ENCODE results near the gene TRMT61A. TPM values are rescaled to one million over a fixed set of nuclear protein-coding genes. Genes with fewer than 3 reads are reported as not detected.

TRMT61A gene
- total and polyA plus RNA-seq, 2 of the 4 experiments (the other 2 are of a cell fraction): 5.7 to 16.2 TPM

DNA sequence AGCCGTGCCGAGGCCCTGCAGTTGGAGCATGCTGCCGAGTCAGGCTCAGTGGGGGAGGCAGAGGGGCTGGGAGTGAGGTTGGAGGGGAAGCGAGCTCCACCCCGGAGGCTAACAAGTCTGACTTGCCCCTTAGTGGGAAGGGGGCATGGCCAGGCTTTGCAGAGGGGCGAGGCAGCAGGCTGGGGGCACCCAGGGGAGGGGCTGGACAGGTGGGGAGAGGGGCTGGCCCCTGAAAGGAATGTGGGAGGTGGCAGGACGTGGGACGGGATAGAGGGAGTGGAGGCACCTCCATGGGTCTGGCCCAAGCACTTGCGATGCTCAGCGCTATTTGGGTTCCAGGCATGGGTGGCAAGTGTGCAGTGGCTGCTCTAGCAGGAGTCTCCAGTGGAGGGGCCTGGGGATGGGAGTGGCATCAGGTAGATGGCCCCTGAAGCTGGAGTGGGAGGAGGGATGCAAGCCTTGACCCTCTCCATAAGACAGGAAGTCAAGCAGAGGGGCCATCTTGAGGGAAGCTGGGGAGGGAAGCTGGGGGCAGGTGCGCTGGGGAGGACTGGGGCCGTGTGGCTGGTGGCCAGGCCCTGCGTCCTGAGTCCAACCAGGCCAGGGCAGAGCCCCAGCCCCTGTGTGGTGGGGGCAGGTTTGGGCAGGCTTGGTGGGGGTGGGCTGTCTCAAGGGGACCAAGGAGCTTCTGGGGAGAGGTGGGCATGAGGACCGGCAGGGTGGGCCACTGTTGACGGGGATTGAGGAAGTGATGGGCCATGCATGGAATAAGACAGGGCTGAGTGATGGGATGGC is 2.6 kb downstream of the TRMT61A start:
- ChIA-PET POLR2A (ENCODE audit: unreplicated experiment) (no interaction called here), CTCF (no interaction called here)
- H2BK120ac ChIP-seq (ENCODE audit: low read depth, low read length): no peak overlapping the region
- no peak overlapping the region for H2BK5ac ChIP-seq (ENCODE audit: low read depth, low read length, poor library complexity, severe bottlenecking)
- H4K5ac ChIP-seq (ENCODE audit: low read depth, low read length): no peak overlapping the region
- H3K4me3 ChIP-seq (ENCODE audit: insufficient read depth, low read depth, low read length): no peak overlapping the region
- intact Hi-C loops (cut with micrococcal nuclease): no loop called here
- no TSS peak for BruUV-seq (replicated peaks)
- no peak overlapping the region for H3K18ac ChIP-seq (ENCODE audit: low read depth, low read length)
- no peak overlapping the region for H4K91ac ChIP-seq (ENCODE audit: insufficient read depth, low read depth, low read length)
- H3K14ac ChIP-seq (replicated peaks; ENCODE audit: low read depth, low read length): no peak overlapping the region
- H3K27me3 ChIP-seq (ENCODE audit: control insufficient read depth, insufficient read depth, low read length): no peaks in the 10 kb centered on the region
- no peaks in the 10 kb centered on the region for H3K9me3 ChIP-seq (ENCODE audit: control insufficient read depth, insufficient read depth, low read length)
- dilution Hi-C loops (cut with HindIII; ENCODE audit: low sequenced_read_pairs, unreplicated experiment): no loop called here
- in situ Hi-C loops (cut with MboI; ENCODE audit: low sequenced_read_pairs): no loop called here
- no peak overlapping the region for H2AFZ ChIP-seq (replicated peaks; ENCODE audit: low read length, poor library complexity)
- H2BK15ac ChIP-seq (ENCODE audit: low read depth, low read length): no peak overlapping the region
- no peak overlapping the region for H3K4ac ChIP-seq (ENCODE audit: low read depth, low read length)
- H4K8ac ChIP-seq (ENCODE audit: low read depth in 2 of 2, low read length in 2 of 2): no peak overlapping the region
- no peak overlapping the region for H3K4me2 ChIP-seq (ENCODE audit: low read depth, low read length)
- H3K36me3 ChIP-seq (ENCODE audit: control insufficient read depth, insufficient read depth, low read length): peaks cover 12% of the 10 kb centered on the region; the same call in 1 of the 2 replicates
- no peak for ATAC-seq (ENCODE audit: low read depth)
- TF ChIP-seq RFX5 (IDR thresholded peaks at IDR 0.05; ENCODE audit: low read depth, low read length) (no peak), POLR2A (IDR thresholded peaks at IDR 0.05; ENCODE audit: low read depth, low read length) (no peak), CEBPB (IDR thresholded peaks at IDR 0.05; ENCODE audit: low read depth, low read length) (no peak), NFE2L2 (IDR thresholded peaks at IDR 0.05; ENCODE audit: low read depth, low read length) (no peak), SMC3 (IDR thresholded peaks at IDR 0.05; ENCODE audit: low read depth, low read length) (no peak)
- TF ChIP-seq, protein P1, sequence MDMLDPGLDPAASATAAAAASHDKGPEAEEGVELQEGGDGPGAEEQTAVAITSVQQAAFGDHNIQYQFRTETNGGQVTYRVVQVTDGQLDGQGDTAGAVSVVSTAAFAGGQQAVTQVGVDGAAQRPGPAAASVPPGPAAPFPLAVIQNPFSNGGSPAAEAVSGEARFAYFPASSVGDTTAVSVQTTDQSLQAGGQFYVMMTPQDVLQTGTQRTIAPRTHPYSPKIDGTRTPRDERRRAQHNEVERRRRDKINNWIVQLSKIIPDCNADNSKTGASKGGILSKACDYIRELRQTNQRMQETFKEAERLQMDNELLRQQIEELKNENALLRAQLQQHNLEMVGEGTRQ (IDR thresholded peaks at IDR 0.05; ENCODE audit: low read depth, low read length): no peak
- H3K9ac ChIP-seq (ENCODE audit: low read depth, low read length): no peak overlapping the region
- peaks cover 26% of the 10 kb centered on the region for H4K20me1 ChIP-seq (ENCODE audit: insufficient read depth, low read length)
- H3K23ac ChIP-seq (ENCODE audit: low read depth, low read length): no peak overlapping the region
- DNase-seq: no peak
- H3K27ac ChIP-seq (ENCODE audit: insufficient read depth, low read length): no peak overlapping the region
- 91% methylated on average over 9 of the region's 15 CpGs; no CpG with 5 or more reads in 1 of the 2 experiments for WGBS, 2 experiments (ENCODE audit: extremely low coverage in 2 of 2, insufficient read length in 1 of 2)
- no peak overlapping the region for H2BK20ac ChIP-seq (ENCODE audit: low read depth, low read length)
- no peak overlapping the region for H3K56ac ChIP-seq (ENCODE audit: extremely low read depth, insufficient read depth, low read length)
- no peak overlapping the region for H2AK9ac ChIP-seq (replicated peaks; ENCODE audit: low read depth, low read length, poor library complexity)
- peaks cover 11% of the 10 kb centered on the region for H3K4me1 ChIP-seq (ENCODE audit: control insufficient read depth, insufficient read depth, low read length)
- peaks cover 13% of the 10 kb centered on the region for H3K9me1 ChIP-seq (ENCODE audit: insufficient read depth, low read length)
- H3K79me1 ChIP-seq (ENCODE audit: low read depth in 1 of 2, low read length in 2 of 2): peaks cover 0 to 44% of the 10 kb centered on the region in 2 experiments; a peak in 3 of 4 replicates
- no peak overlapping the region for H2AK5ac ChIP-seq (ENCODE audit: low read depth, low read length)
